ENCODE data around the gene LSMEM2. TPM values are rescaled to one million over a fixed set of nuclear protein-coding genes. Genes with fewer than 3 reads are reported as not detected.

The LSMEM2 gene
- total RNA-seq, 2 experiments from 2014 or later, result 0.22 TPM; not detected in 1

DNA sequence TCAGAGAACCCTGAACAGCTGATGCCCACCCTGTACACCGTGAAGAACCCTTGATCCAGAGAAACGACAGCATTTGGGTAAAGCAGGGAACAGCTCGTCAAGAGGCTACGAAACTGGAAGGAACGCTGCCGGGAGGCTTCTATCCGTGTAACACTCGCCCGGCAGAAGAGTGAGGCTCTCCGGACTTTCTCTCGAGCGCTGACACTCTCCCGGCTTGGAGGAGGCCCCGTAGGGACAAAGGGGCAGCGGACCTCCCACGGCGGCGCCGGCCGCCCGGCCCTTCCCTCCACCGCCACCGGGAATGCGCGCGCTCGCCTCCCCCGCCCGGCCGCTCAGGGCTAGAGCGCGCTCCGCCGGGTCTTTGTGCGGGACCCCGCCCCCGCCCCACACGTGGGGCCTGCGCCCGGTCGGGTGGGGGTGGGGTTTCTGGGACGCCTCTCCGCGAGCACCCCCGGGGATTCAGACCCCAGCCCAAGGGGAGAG lies 42.0 kb downstream of the LSMEM2 start:
- no peaks in the 10 kb centered on the region for H3K9me3 ChIP-seq (ENCODE audit: control insufficient read depth in 1 of 2, insufficient read depth in 1 of 2, low read length in 2 of 2)
- no peaks in the 10 kb centered on the region for H3K27me3 Mint-ChIP-seq
- DNase-seq, result peak in 9 of 14 experiments; percentile 41 to 81 (median 60)
- ChIA-PET CTCF (interaction anchor here (0.6 to 1.3 kb wide), 5 partner anchors 14 to 30 kb away, joined by 3 to 13 read pairs (median 4); partner anchors contain the start of genes CYB561D2, IFRD2 and NPRL2), POLR2A (interaction anchor here (1.0 to 3.6 kb wide), 5 partner anchors 16 to 30 kb away, joined by 4 to 25 read pairs (median 15); partner anchors contain the start of genes CYB561D2, HYAL3, IFRD2 and NAA80)
- ATAC-seq (ENCODE audit: poor library complexity), result peak; percentile 27
- intact Hi-C loops (cut with DNase I, micrococcal nuclease), result loop anchor here (1.0 to 5.0 kb wide), 4 partner anchors 16 to 129 kb away; partner anchors contain the start of genes HYAL3 (in 2 of the 2), NAA80 (in 2 of the 2) and GNAT1 (in 1 of the 2)
- H3K36me3 ChIP-seq (ENCODE audit: insufficient read depth, low read length), result peaks cover 5% of the 10 kb centered on the region
- peaks cover 14% of the 10 kb centered on the region for H3K36me3 Mint-ChIP-seq (ENCODE audit: low read depth)
- peak overlapping the region; percentile 68 for H3K4me3 ChIP-seq (ENCODE audit: low read length)
- H3K27me3 ChIP-seq (ENCODE audit: control insufficient read depth in 1 of 2, insufficient read depth in 2 of 2, low read length in 2 of 2), result no peaks in the 10 kb centered on the region
- H3K4me1 ChIP-seq (ENCODE audit: insufficient read depth, low read length), result peaks cover 77% of the 10 kb centered on the region
- H3K27ac ChIP-seq (ENCODE audit: low read depth in 1 of 2, low read length in 2 of 2), result no peak overlapping the region
- peak overlapping the region; percentile 86 for H3K27ac Mint-ChIP-seq
- TF ChIP-seq, protein P1, sequence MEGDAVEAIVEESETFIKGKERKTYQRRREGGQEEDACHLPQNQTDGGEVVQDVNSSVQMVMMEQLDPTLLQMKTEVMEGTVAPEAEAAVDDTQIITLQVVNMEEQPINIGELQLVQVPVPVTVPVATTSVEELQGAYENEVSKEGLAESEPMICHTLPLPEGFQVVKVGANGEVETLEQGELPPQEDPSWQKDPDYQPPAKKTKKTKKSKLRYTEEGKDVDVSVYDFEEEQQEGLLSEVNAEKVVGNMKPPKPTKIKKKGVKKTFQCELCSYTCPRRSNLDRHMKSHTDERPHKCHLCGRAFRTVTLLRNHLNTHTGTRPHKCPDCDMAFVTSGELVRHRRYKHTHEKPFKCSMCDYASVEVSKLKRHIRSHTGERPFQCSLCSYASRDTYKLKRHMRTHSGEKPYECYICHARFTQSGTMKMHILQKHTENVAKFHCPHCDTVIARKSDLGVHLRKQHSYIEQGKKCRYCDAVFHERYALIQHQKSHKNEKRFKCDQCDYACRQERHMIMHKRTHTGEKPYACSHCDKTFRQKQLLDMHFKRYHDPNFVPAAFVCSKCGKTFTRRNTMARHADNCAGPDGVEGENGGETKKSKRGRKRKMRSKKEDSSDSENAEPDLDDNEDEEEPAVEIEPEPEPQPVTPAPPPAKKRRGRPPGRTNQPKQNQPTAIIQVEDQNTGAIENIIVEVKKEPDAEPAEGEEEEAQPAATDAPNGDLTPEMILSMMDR (IDR thresholded peaks at IDR 0.05), result no peak
- no peaks in the 10 kb centered on the region for H3K9me3 Mint-ChIP-seq
- peaks cover 47% of the 10 kb centered on the region for H3K4me1 Mint-ChIP-seq (ENCODE audit: low read depth)
- H3K4me3 Mint-ChIP-seq, result peak overlapping the region; percentile 96

DNA sequence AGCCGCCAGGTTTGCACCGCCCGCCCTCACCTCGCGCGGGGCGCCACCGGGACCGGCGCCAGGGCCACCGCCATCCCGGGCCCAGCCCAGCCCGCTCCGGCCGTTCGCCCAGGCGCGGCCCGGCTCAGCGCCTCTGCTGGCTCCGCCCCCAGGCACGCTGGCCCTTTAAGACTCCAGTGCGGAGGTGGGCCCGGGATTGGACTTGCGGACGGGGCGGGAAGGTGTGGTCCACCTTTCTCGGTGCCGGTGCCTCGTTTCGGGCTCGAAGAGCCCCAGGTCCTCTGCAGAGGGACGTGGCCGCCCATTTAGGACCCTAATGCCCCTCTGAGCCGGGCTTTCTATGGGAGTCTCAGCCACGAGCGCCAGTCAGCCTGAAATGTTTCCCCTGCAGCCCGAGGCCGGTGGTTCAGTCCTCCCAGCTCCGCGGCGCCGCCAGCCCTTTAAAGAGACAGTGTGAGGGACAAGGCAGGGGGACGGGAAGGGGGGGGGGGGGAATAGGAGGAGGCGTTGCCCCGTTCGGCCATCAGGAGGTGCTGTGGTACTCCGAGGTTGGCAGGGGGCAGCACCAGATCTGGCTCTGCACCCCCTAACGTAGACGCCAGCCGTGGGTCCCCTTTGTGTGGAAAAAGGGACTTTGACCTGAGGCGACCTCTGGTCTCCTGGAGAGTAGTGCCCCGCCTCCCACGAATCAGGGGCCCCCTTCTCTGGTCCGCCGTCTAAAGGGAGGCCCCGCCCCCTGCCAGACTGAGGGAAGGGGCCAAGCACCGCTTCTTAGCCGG lies 42.6 kb downstream of the LSMEM2 start:
- CTCF ChIA-PET, result interaction anchor here (0.6 to 1.3 kb wide), 5 partner anchors 13 to 29 kb away, joined by 3 to 13 read pairs (median 4); partner anchors contain the start of genes CYB561D2, IFRD2 and NPRL2
- POLR2A ChIA-PET, result interaction anchor here (1.0 to 3.6 kb wide), 5 partner anchors 15 to 29 kb away, joined by 4 to 25 read pairs (median 15); partner anchors contain the start of genes CYB561D2, HYAL3, IFRD2 and NAA80
- intact Hi-C loops (cut with DNase I, micrococcal nuclease), result loop anchor here (1.0 to 5.0 kb wide), 4 partner anchors 15 to 129 kb away; partner anchors contain the start of genes HYAL3 (in 2 of the 2), NAA80 (in 2 of the 2) and GNAT1 (in 1 of the 2)

DNA sequence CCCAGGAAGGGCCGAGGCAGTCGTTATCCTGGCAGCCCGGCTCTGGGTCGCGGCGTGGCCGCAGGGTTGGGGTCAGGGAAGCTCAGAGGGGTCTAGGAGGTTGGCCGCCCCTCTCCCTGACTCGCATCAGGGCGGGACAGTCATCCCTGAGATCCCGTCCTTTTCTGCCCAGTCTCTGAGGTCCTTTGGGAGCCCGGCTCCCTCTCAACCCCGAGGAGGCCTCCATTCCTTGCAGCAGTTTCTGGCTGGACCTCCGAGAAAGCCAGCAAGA lies 43.2 kb downstream of the LSMEM2 start:
- Mint-ChIP-seq H3K4me3 (peak overlapping the region; percentile 90), H3K36me3 (ENCODE audit: low read depth) (peaks cover 14% of the 10 kb centered on the region), H3K9me3 (no peaks in the 10 kb centered on the region), H3K4me1 (ENCODE audit: low read depth) (peaks cover 41% of the 10 kb centered on the region), H3K27ac (peak overlapping the region; percentile 12), H3K27me3 (no peaks in the 10 kb centered on the region)
- Histone ChIP-seq H3K36me3 (ENCODE audit: insufficient read depth, low read length) (peaks cover 10% of the 10 kb centered on the region), H3K27me3 (ENCODE audit: control insufficient read depth in 1 of 2, insufficient read depth in 2 of 2, low read length in 2 of 2) (no peaks in the 10 kb centered on the region), H3K4me3 (ENCODE audit: low read length) (peak overlapping the region; percentile 68), H3K9me3 (ENCODE audit: control insufficient read depth in 1 of 2, insufficient read depth in 1 of 2, low read length in 2 of 2) (no peaks in the 10 kb centered on the region), H3K4me1 (ENCODE audit: insufficient read depth, low read length) (peaks cover 76% of the 10 kb centered on the region), H3K27ac (ENCODE audit: low read depth in 1 of 2, low read length in 2 of 2) (peak overlapping the region; percentile 30 to 75)
- POLR2A ChIA-PET, result interaction anchor here (1.0 to 3.6 kb wide), 4 partner anchors 15 to 30 kb away, joined by 5 to 25 read pairs (median 20); partner anchors contain the start of genes CYB561D2, HYAL3, IFRD2 and NAA80
- intact Hi-C loops (cut with DNase I, micrococcal nuclease), result loop anchor here in 1 of 2 experiments (5.0 kb wide), 1 partner anchor 130 kb away; the partner anchor contains the start of gene GNAT1
- TF ChIP-seq, protein P1 (IDR thresholded peaks at IDR 0.05), result no peak
- DNase-seq (no peak), ATAC-seq (ENCODE audit: poor library complexity) (no peak)
- CTCF ChIA-PET, result interaction anchor here (0.9 to 1.3 kb wide), 3 partner anchors 15 to 30 kb away, joined by 3 to 13 read pairs (median 5); partner anchors contain the start of genes CYB561D2, IFRD2 and NPRL2

More for the DNA sequence above, 42.6 kb downstream of the LSMEM2 start:
- H3K9me3 Mint-ChIP-seq, result no peaks in the 10 kb centered on the region
- peak overlapping the region; percentile 82 for H3K27ac Mint-ChIP-seq
- H3K27me3 ChIP-seq (ENCODE audit: control insufficient read depth in 1 of 2, insufficient read depth in 2 of 2, low read length in 2 of 2), result no peaks in the 10 kb centered on the region
- H3K36me3 ChIP-seq (ENCODE audit: insufficient read depth, low read length), result peaks cover 10% of the 10 kb centered on the region
- TF ChIP-seq, protein P1 (IDR thresholded peaks at IDR 0.05), result peak; percentile 45
- H3K36me3 Mint-ChIP-seq (ENCODE audit: low read depth), result peaks cover 14% of the 10 kb centered on the region
- peak overlapping the region; percentile 68 for H3K4me3 ChIP-seq (ENCODE audit: low read length)
- peak; percentile 66 for ATAC-seq (ENCODE audit: poor library complexity)
- H3K27ac ChIP-seq (ENCODE audit: low read depth in 1 of 2, low read length in 2 of 2), result peak overlapping the region; percentile 75 to 96
- H3K9me3 ChIP-seq (ENCODE audit: control insufficient read depth in 1 of 2, insufficient read depth in 1 of 2, low read length in 2 of 2), result no peaks in the 10 kb centered on the region
- peak; percentile 68 to 89 (median 76) for DNase-seq
- peaks cover 76% of the 10 kb centered on the region for H3K4me1 ChIP-seq (ENCODE audit: insufficient read depth, low read length)
- peak overlapping the region; percentile 90 for H3K4me3 Mint-ChIP-seq
- no peaks in the 10 kb centered on the region for H3K27me3 Mint-ChIP-seq
- H3K4me1 Mint-ChIP-seq (ENCODE audit: low read depth), result peaks cover 42% of the 10 kb centered on the region

Measured in CD4-positive, alpha-beta T cell (primary cell).